ENCODE data around the gene COX5B.
"Not testable (repeated sequence)": the region's sequence is repeated elsewhere in the genome, so short reads cannot be mapped to it uniquely, and the experiment has no call there.

Gene COX5B

GRCh38 chr2:97608745-97609144 is 37.1 kb upstream of the COX5B start:
- DNase-seq; H3K4me2 ChIP-seq (ENCODE audit: low read length); H3K4me3 ChIP-seq (ENCODE audit: low read length); H2BK5ac ChIP-seq (ENCODE audit: low read length); H2AK5ac ChIP-seq (ENCODE audit: low read length); H3K27me3 ChIP-seq (ENCODE audit: insufficient read depth, low read length, poor library complexity); H3K4ac ChIP-seq (ENCODE audit: low read depth, low read length); H4K8ac ChIP-seq (ENCODE audit: low read depth, low read length); H3K4me1 ChIP-seq (ENCODE audit: control insufficient read depth, low read depth, low read length); H3K27ac ChIP-seq (ENCODE audit: low read depth, low read length); H3K23ac ChIP-seq (ENCODE audit: low read length); H3K36me3 ChIP-seq (ENCODE audit: control insufficient read depth, insufficient read depth, low read length); H2BK120ac ChIP-seq (ENCODE audit: low read depth, low read length); H2BK15ac ChIP-seq (replicated peaks; ENCODE audit: low read depth); H3K79me1 ChIP-seq (ENCODE audit: low read length); H4K5ac ChIP-seq (ENCODE audit: low read length); H3K79me2 ChIP-seq (ENCODE audit: control insufficient read depth, insufficient read depth, low read length); H3K9ac ChIP-seq (ENCODE audit: low read length); H3K18ac ChIP-seq (ENCODE audit: low read length); H3K56ac ChIP-seq (ENCODE audit: low read length): not testable (repeated sequence)
- no CpG with 5 or more reads among the region's 4 CpGs for WGBS (ENCODE audit: extremely low coverage, insufficient coverage, low lambda C conversion rate)

DNA sequence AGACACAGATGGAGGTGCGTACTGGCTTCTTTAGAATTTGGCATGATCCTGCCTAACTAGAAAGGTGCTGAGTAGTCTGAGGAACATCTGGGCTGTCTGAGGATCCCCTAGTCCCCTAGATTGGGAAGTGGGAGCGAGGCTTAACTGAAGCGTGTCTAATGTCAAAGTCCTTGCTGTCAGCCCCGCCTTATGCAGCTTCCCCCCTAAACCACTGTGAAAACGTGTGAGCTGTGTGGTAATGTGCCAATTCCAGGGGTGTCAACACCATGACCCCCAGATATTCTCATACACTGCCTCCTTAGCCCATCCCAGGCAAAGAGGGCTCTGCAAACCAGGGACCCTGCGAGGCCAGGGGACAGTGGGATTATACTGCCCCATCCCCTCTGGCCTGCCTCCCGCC is 34.0 kb upstream of the COX5B start:
- H3K79me1 ChIP-seq (ENCODE audit: low read length), result not testable (repeated sequence)
- WGBS (ENCODE audit: extremely low coverage, insufficient coverage, low lambda C conversion rate), result no CpG with 5 or more reads among the region's 7 CpGs

GRCh38 chr2:97615746-97616145 is 30.1 kb upstream of the COX5B start:
- not testable (repeated sequence) for H4K8ac ChIP-seq (ENCODE audit: low read depth, low read length); H3K18ac ChIP-seq (ENCODE audit: low read length); H2AK5ac ChIP-seq (ENCODE audit: low read length); H3K4ac ChIP-seq (ENCODE audit: low read depth, low read length); H3K56ac ChIP-seq (ENCODE audit: low read length); H2BK15ac ChIP-seq (replicated peaks; ENCODE audit: low read depth); DNase-seq; H4K5ac ChIP-seq (ENCODE audit: low read length); H3K23ac ChIP-seq (ENCODE audit: low read length); H3K79me1 ChIP-seq (ENCODE audit: low read length); H3K9ac ChIP-seq (ENCODE audit: low read length); H2BK5ac ChIP-seq (ENCODE audit: low read length); H3K4me1 ChIP-seq (ENCODE audit: control insufficient read depth, low read depth, low read length); H3K27ac ChIP-seq (ENCODE audit: low read depth, low read length); H3K27me3 ChIP-seq (ENCODE audit: insufficient read depth, low read length, poor library complexity); H2BK120ac ChIP-seq (ENCODE audit: low read depth, low read length); H3K4me3 ChIP-seq (ENCODE audit: low read length); H3K4me2 ChIP-seq (ENCODE audit: low read length); H3K36me3 ChIP-seq (ENCODE audit: control insufficient read depth, insufficient read depth, low read length); H3K79me2 ChIP-seq (ENCODE audit: control insufficient read depth, insufficient read depth, low read length)
- no CpG with 5 or more reads among the region's 8 CpGs for WGBS (ENCODE audit: extremely low coverage, insufficient coverage, low lambda C conversion rate)

More for the DNA sequence above, 34.0 kb upstream of the COX5B start:
- H3K36me3 ChIP-seq (ENCODE audit: control insufficient read depth, insufficient read depth, low read length); DNase-seq; H3K56ac ChIP-seq (ENCODE audit: low read length); H3K79me2 ChIP-seq (ENCODE audit: control insufficient read depth, insufficient read depth, low read length); H3K23ac ChIP-seq (ENCODE audit: low read length); H3K4me3 ChIP-seq (ENCODE audit: low read length); H2BK120ac ChIP-seq (ENCODE audit: low read depth, low read length); H3K18ac ChIP-seq (ENCODE audit: low read length); H3K27me3 ChIP-seq (ENCODE audit: insufficient read depth, low read length, poor library complexity); H4K8ac ChIP-seq (ENCODE audit: low read depth, low read length); H2BK5ac ChIP-seq (ENCODE audit: low read length); H3K9ac ChIP-seq (ENCODE audit: low read length); H4K5ac ChIP-seq (ENCODE audit: low read length); H3K4me2 ChIP-seq (ENCODE audit: low read length); H3K27ac ChIP-seq (ENCODE audit: low read depth, low read length); H3K4ac ChIP-seq (ENCODE audit: low read depth, low read length); H2BK15ac ChIP-seq (replicated peaks; ENCODE audit: low read depth); H2AK5ac ChIP-seq (ENCODE audit: low read length); H3K4me1 ChIP-seq (ENCODE audit: control insufficient read depth, low read depth, low read length): not testable (repeated sequence)

- no peaks in the 10 kb centered on the region for H3K27me3 ChIP-seq (ENCODE audit: insufficient read depth, low read length, poor library complexity)
- no CpG with 5 or more reads among the region's 6 CpGs for WGBS (ENCODE audit: extremely low coverage, insufficient coverage, low lambda C conversion rate)
- no peaks in the 10 kb centered on the region for H3K79me1 ChIP-seq (ENCODE audit: low read length)
- H3K9ac ChIP-seq (ENCODE audit: low read length), result no peak overlapping the region
- H3K4me1 ChIP-seq (ENCODE audit: control insufficient read depth, low read depth, low read length), result no peaks in the 10 kb centered on the region
- H3K27ac ChIP-seq (ENCODE audit: low read depth, low read length), result no peak overlapping the region
- no peak overlapping the region for H2BK120ac ChIP-seq (ENCODE audit: low read depth, low read length)
- H3K4ac ChIP-seq (ENCODE audit: low read depth, low read length), result no peak overlapping the region
- H3K56ac ChIP-seq (ENCODE audit: low read length), result no peak overlapping the region
- H3K23ac ChIP-seq (ENCODE audit: low read length), result no peak overlapping the region
- H4K8ac ChIP-seq (ENCODE audit: low read depth, low read length), result no peak overlapping the region
- H3K4me3 ChIP-seq (ENCODE audit: low read length), result no peak overlapping the region
- H2AK5ac ChIP-seq (ENCODE audit: low read length), result no peak overlapping the region
- H3K79me2 ChIP-seq (ENCODE audit: control insufficient read depth, insufficient read depth, low read length), result no peaks in the 10 kb centered on the region
- H2BK5ac ChIP-seq (ENCODE audit: low read length), result no peak overlapping the region
- no peak for DNase-seq
- H2BK15ac ChIP-seq (replicated peaks; ENCODE audit: low read depth), result no peak overlapping the region
- no peak overlapping the region for H3K18ac ChIP-seq (ENCODE audit: low read length)
- no peak overlapping the region for H3K4me2 ChIP-seq (ENCODE audit: low read length)
- H4K5ac ChIP-seq (ENCODE audit: low read length), result no peak overlapping the region
- no peaks in the 10 kb centered on the region for H3K36me3 ChIP-seq (ENCODE audit: control insufficient read depth, insufficient read depth, low read length)
Observed at GRCh38 chr2:97617911-97618310, 28.0 kb upstream of the COX5B start.

GRCh38 chr2:97618939-97619827 is 26.7 kb upstream of the COX5B start:
- not testable (repeated sequence) for H2AK5ac ChIP-seq (ENCODE audit: low read length); H2BK15ac ChIP-seq (replicated peaks; ENCODE audit: low read depth); H3K79me2 ChIP-seq (ENCODE audit: control insufficient read depth, insufficient read depth, low read length); H3K9ac ChIP-seq (ENCODE audit: low read length); H3K4me2 ChIP-seq (ENCODE audit: low read length); H3K56ac ChIP-seq (ENCODE audit: low read length); H2BK5ac ChIP-seq (ENCODE audit: low read length); H3K27me3 ChIP-seq (ENCODE audit: insufficient read depth, low read length, poor library complexity); H3K18ac ChIP-seq (ENCODE audit: low read length); H3K4me3 ChIP-seq (ENCODE audit: low read length); H3K79me1 ChIP-seq (ENCODE audit: low read length); H3K27ac ChIP-seq (ENCODE audit: low read depth, low read length); H4K5ac ChIP-seq (ENCODE audit: low read length); H4K8ac ChIP-seq (ENCODE audit: low read depth, low read length); DNase-seq; H3K23ac ChIP-seq (ENCODE audit: low read length); H3K4me1 ChIP-seq (ENCODE audit: control insufficient read depth, low read depth, low read length); H3K36me3 ChIP-seq (ENCODE audit: control insufficient read depth, insufficient read depth, low read length); H2BK120ac ChIP-seq (ENCODE audit: low read depth, low read length); H3K4ac ChIP-seq (ENCODE audit: low read depth, low read length)
- no CpG with 5 or more reads among the region's 14 CpGs for WGBS (ENCODE audit: extremely low coverage, insufficient coverage, low lambda C conversion rate)

- not testable (repeated sequence) for H3K79me1 ChIP-seq (ENCODE audit: low read length); H4K8ac ChIP-seq (ENCODE audit: low read depth, low read length); H3K27me3 ChIP-seq (ENCODE audit: insufficient read depth, low read length, poor library complexity); H2BK15ac ChIP-seq (replicated peaks; ENCODE audit: low read depth); H3K9ac ChIP-seq (ENCODE audit: low read length); H3K56ac ChIP-seq (ENCODE audit: low read length); H3K27ac ChIP-seq (ENCODE audit: low read depth, low read length); H3K4ac ChIP-seq (ENCODE audit: low read depth, low read length); H3K79me2 ChIP-seq (ENCODE audit: control insufficient read depth, insufficient read depth, low read length); H3K4me1 ChIP-seq (ENCODE audit: control insufficient read depth, low read depth, low read length); H3K4me2 ChIP-seq (ENCODE audit: low read length); H2AK5ac ChIP-seq (ENCODE audit: low read length); H4K5ac ChIP-seq (ENCODE audit: low read length); H3K36me3 ChIP-seq (ENCODE audit: control insufficient read depth, insufficient read depth, low read length); H2BK5ac ChIP-seq (ENCODE audit: low read length); DNase-seq; H2BK120ac ChIP-seq (ENCODE audit: low read depth, low read length); H3K18ac ChIP-seq (ENCODE audit: low read length); H3K4me3 ChIP-seq (ENCODE audit: low read length); H3K23ac ChIP-seq (ENCODE audit: low read length)
- no CpG with 5 or more reads among the region's 1 CpG for WGBS (ENCODE audit: extremely low coverage, insufficient coverage, low lambda C conversion rate)
Observed at GRCh38 chr2:97620492-97620891, 25.4 kb upstream of the COX5B start.
